ENCODE data around the gene TNN.
"Not testable (repeated sequence)": the region's sequence is repeated elsewhere in the genome, so short reads cannot be mapped to it uniquely, and the experiment has no call there.

TNN gene

GRCh38 chr1:175108331-175108820, 40.7 kb downstream of the TNN start:
- DNase-seq (ENCODE audit: low read depth) = not testable (repeated sequence)

- DNase-seq (ENCODE audit: low read depth) = no peak
Observed at GRCh38 chr1:175114996-175115395, 47.4 kb downstream of the TNN start.

GRCh38 chr1:175116210-175116798, 48.7 kb downstream of the TNN start:
- no peak for DNase-seq (ENCODE audit: low read depth)

- DNase-seq (ENCODE audit: low read depth) = no peak
Observed at GRCh38 chr1:175116903-175117302, 49.3 kb downstream of the TNN start.

- no peak for DNase-seq (ENCODE audit: low read depth)
Observed at GRCh38 chr1:175118375-175119367, 51.0 kb downstream of the TNN start.

- DNase-seq (ENCODE audit: low read depth) = no peak
Observed at GRCh38 chr1:175120511-175120910, 52.9 kb downstream of the TNN start.

GRCh38 chr1:175124861-175125260, 57.2 kb downstream of the TNN start:
- no peak for DNase-seq (ENCODE audit: low read depth)

GRCh38 chr1:175126347-175126746, 58.7 kb downstream of the TNN start:
- DNase-seq (ENCODE audit: low read depth) = no peak

GRCh38 chr1:175127565-175127964, 59.9 kb downstream of the TNN start:
- DNase-seq (ENCODE audit: low read depth) = no peak

GRCh38 chr1:175128523-175128922, 60.9 kb downstream of the TNN start:
- DNase-seq (ENCODE audit: low read depth) = no peak

- DNase-seq (ENCODE audit: low read depth) = no peak
Observed at GRCh38 chr1:175129182-175129581, 61.5 kb downstream of the TNN start.

GRCh38 chr1:175129644-175129996, 62.0 kb downstream of the TNN start:
- no peak for DNase-seq (ENCODE audit: low read depth)

- no peak for DNase-seq (ENCODE audit: low read depth)
Observed at GRCh38 chr1:175129997-175130648, 62.5 kb downstream of the TNN start.

- no peak for DNase-seq (ENCODE audit: low read depth)
Observed at GRCh38 chr1:175130649-175131045, 63.0 kb downstream of the TNN start.

GRCh38 chr1:175131095-175131494, 63.5 kb downstream of the TNN start:
- no peak for DNase-seq (ENCODE audit: low read depth)

GRCh38 chr1:175132436-175132835, 64.8 kb downstream of the TNN start:
- no peak for DNase-seq (ENCODE audit: low read depth)

GRCh38 chr1:175133673-175134435, 66.2 kb downstream of the TNN start:
- DNase-seq (ENCODE audit: low read depth) = no peak

- DNase-seq (ENCODE audit: low read depth) = no peak
Observed at GRCh38 chr1:175134500-175134899, 66.9 kb downstream of the TNN start.

GRCh38 chr1:175136246-175136645, 68.6 kb downstream of the TNN start:
- DNase-seq (ENCODE audit: low read depth) = no peak

- DNase-seq (ENCODE audit: low read depth) = no peak
Observed at GRCh38 chr1:175137369-175137768, 69.7 kb downstream of the TNN start.

GRCh38 chr1:175138579-175138978, 70.9 kb downstream of the TNN start:
- no peak for DNase-seq (ENCODE audit: low read depth)

GRCh38 chr1:175145899-175146528, 78.4 kb downstream of the TNN start:
- no peak for DNase-seq (ENCODE audit: low read depth)
